Fibroblast of villous mesenchyme (primary cell): ENCODE results near the gene FLAD1. TPM values are rescaled to one million over a fixed set of nuclear protein-coding genes. Genes with fewer than 3 reads are reported as not detected.
A peak's percentile ranks its signal among the peaks of the same experiment; 100 is the strongest.

Experiments
- DNase-seq: peaks from one replicate; pipeline ENCODE4 v3.0.0-alpha.2; 2010; ENCODE audit warnings: low read depth
- H3K4me3 ChIP-seq: 2 replicates; pipeline ENCODE4 v1.5.1; 2011; ENCODE audit warnings: low read depth, mild to moderate bottlenecking, low read length
- CTCF ChIP-seq: IDR thresholded peaks from 2 replicates; pipeline ENCODE4 v1.5.1; 2012; ENCODE audit warnings: low read depth, mild to moderate bottlenecking, low read length; ENCODE audit not compliant: insufficient read depth
- total RNA-seq: library from RNA; depleted of rRNA; stranded (reverse); fragments of >200 nt; gene quantifications from 2 replicates; pipeline ENCODE4 v1.2.3, GENCODE V29; 2012

The FLAD1 gene
- total RNA-seq, 1 donor: 22.9 TPM

GRCh38 chr1:154954541-154954940, 28.6 kb upstream of the FLAD1 start:
- DNase-seq: no peak
- H3K4me3 ChIP-seq: no peak overlapping the region
- TF ChIP-seq CTCF: no peak

- DNase-seq: peak; percentile 60
- TF ChIP-seq CTCF: no peak
- H3K4me3 ChIP-seq: peak overlapping the region; percentile 69
These were observed 28.0 kb upstream of the FLAD1 start for GRCh38 chr1:154955039-154955717.

DNA sequence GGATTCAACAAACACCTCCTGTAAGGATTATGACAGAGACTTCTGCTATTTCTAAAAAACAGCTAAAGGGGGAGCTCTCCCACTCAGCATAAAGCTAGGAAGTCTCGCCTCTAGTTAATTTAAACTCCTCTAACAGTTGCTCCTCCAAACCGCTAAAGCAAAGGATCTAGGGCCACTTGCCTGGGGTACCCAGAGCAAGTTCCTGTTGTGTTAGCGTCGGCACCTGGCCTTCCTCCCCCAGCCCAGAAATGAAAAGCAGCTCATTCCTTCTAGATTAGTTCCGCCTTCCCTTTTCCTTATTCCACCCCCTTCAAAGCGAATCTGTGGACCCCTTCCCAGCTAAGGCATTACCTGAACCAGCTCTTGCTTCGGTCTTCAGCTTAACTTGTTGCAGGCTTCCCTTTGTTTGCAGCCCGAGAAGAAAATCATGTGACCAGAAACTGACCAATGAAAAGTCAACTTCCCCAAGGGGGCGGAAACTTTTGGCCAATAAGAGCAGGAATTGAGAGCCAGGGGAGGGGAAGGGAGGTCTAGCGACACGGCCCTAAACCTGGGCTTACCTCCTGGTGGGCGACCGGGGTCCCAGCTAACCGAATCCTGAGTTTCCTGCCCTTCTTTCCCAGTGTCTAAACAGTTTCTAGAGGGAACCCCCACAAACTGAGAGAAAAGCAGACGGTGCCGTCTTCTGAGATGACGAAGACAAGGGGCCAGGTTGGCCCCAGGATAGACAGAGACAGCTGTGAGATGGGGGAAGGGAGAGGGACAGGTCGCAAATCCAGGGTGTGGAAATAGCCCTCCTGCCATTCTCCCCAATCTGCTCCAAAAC, 27.2 kb upstream of the FLAD1 start, which contains the start of gene PBXIP1:
Gene PBXIP1, minus strand, starts transcription at position 382 of the 826 bp plus-strand sequence. CDS start 2,378 bp downstream, outside the sequence.
- TF ChIP-seq CTCF: peak; percentile 45
- peak within 1 kb of the TSS; percentile 69 for H3K4me3 ChIP-seq
- DNase-seq: peak; percentile 92

DNA sequence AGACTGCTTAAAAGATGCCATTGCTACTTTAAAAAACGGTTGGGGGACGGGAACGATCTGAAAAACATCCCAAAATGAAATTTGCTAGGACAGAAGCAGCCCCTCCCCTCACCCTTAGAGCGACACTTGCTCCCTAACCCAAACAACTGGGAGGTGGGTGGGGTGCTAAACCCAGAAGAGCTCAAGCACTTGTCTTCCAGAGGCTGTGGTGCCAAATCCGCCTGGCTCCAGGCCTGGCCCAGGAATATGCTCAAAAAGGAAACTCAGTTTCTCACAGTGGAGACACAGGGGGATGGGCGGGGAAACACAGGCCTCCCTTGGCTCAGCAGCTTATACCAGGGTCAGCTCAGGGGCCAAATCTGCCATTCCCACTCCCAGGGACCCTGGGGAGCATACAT, 26.6 kb upstream of the FLAD1 start:
- no peak for DNase-seq
- TF ChIP-seq CTCF: no peak
- H3K4me3 ChIP-seq: peak overlapping the region; percentile 69

GRCh38 chr1:154957091-154957657, 26.0 kb upstream of the FLAD1 start:
- DNase-seq: no peak
- H3K4me3 ChIP-seq: no peak overlapping the region
- no peak for TF ChIP-seq CTCF

- DNase-seq: no peak
These were observed 25.1 kb upstream of the FLAD1 start for GRCh38 chr1:154958036-154958435.

More at GRCh38 chr1:154958036-154958435, 25.1 kb upstream of the FLAD1 start:
- TF ChIP-seq CTCF: no peak
- H3K4me3 ChIP-seq: no peak overlapping the region
